Glutamatergic neuron (in vitro differentiated cells): ENCODE measurements around the gene UBN1. TPM values are rescaled to one million over a fixed set of nuclear protein-coding genes. Genes with fewer than 3 reads are reported as not detected.

ENCODE experiments used
- DNase-seq: peaks from one replicate; pipeline ENCODE4 v3.0.0; 2022
- H3K27ac Mint-ChIP-seq: one replicate; pipeline ENCODE4 v1.8.0; 2020; ENCODE audit warnings: mild to moderate bottlenecking, mixed read lengths, inconsistent platforms; ENCODE audit not compliant: unreplicated experiment
- H3K27me3 Mint-ChIP-seq: one replicate; pipeline ENCODE4 v1.8.0; 2020; ENCODE audit warnings: mild to moderate bottlenecking, moderate library complexity, mixed read lengths, inconsistent platforms; ENCODE audit not compliant: unreplicated experiment
- H3K36me3 Mint-ChIP-seq: one replicate; pipeline ENCODE4 v1.8.0; 2020; ENCODE audit warnings: mild to moderate bottlenecking, mixed read lengths, inconsistent platforms; ENCODE audit not compliant: unreplicated experiment
- H3K4me1 Mint-ChIP-seq: one replicate; pipeline ENCODE4 v1.8.0; 2020; ENCODE audit warnings: mild to moderate bottlenecking, low read depth, mixed read lengths, inconsistent platforms; ENCODE audit not compliant: unreplicated experiment
- H3K4me3 Mint-ChIP-seq: one replicate; pipeline ENCODE4 v1.8.0; 2020; ENCODE audit warnings: mild to moderate bottlenecking, mixed read lengths, inconsistent platforms; ENCODE audit not compliant: unreplicated experiment
- H3K9me3 Mint-ChIP-seq: one replicate; pipeline ENCODE4 v1.8.0; 2020; ENCODE audit warnings: mild to moderate bottlenecking, moderate library complexity, mixed read lengths, inconsistent platforms; ENCODE audit not compliant: unreplicated experiment
- total RNA-seq: library from RNA; stranded (reverse); fragmentation: NEBNext Ultra II Directional; extraction: Animal tissue kit (Norgen Biotek cat#: 25700); gene quantifications from one replicate; pipeline ENCODE4 v1.2.1, GENCODE V29; 2021; ENCODE audit not compliant: unreplicated experiment
- TF ChIP-seq, protein P1 (sequence below): fragments of 200-600 bp; sonication (generic); IDR thresholded peaks from one replicate; pipeline ENCODE4 v1.5.0; 2021; ENCODE audit not compliant: partially characterized antibody, unreplicated experiment

UBN1 gene
- total RNA-seq, 1 donor from 2014 or later = 34.3 TPM

GRCh38 chr16:4868026-4868425, 20.7 kb downstream of the UBN1 start:
- peaks cover 3% of the 10 kb centered on the region for H3K27me3 Mint-ChIP-seq
- no peaks in the 10 kb centered on the region for H3K36me3 Mint-ChIP-seq
- no peak overlapping the region for H3K27ac Mint-ChIP-seq
- no peak for DNase-seq
- peaks cover 11% of the 10 kb centered on the region for H3K4me1 Mint-ChIP-seq
- H3K9me3 Mint-ChIP-seq = peaks cover 8% of the 10 kb centered on the region
- H3K4me3 Mint-ChIP-seq = no peak overlapping the region
- TF ChIP-seq, protein P1, sequence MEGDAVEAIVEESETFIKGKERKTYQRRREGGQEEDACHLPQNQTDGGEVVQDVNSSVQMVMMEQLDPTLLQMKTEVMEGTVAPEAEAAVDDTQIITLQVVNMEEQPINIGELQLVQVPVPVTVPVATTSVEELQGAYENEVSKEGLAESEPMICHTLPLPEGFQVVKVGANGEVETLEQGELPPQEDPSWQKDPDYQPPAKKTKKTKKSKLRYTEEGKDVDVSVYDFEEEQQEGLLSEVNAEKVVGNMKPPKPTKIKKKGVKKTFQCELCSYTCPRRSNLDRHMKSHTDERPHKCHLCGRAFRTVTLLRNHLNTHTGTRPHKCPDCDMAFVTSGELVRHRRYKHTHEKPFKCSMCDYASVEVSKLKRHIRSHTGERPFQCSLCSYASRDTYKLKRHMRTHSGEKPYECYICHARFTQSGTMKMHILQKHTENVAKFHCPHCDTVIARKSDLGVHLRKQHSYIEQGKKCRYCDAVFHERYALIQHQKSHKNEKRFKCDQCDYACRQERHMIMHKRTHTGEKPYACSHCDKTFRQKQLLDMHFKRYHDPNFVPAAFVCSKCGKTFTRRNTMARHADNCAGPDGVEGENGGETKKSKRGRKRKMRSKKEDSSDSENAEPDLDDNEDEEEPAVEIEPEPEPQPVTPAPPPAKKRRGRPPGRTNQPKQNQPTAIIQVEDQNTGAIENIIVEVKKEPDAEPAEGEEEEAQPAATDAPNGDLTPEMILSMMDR = no peak

DNA sequence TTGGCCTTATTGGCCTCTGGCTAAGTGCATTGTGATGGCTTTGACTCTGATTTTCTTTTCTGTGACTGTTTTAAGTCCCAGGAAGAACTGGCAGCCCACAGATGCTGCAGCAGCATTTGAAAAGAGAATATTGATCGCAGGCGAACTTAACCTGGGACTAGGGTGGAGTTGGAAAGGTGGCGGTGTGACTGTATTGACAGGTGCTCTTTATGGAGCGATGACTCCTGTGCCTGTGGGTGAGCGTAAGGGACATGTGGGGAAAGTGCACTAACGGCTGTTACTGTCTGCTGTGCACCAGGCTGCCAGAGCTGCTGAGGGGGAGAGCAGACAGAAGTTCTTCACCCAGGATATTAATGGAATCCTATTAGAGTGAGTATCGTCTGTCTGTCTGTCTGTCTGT, 21.3 kb downstream of the UBN1 start:
- Mint-ChIP-seq H3K27ac (peak overlapping the region; percentile 16), H3K27me3 (peaks cover 3% of the 10 kb centered on the region), H3K4me1 (peaks cover 11% of the 10 kb centered on the region), H3K9me3 (peaks cover 8% of the 10 kb centered on the region), H3K36me3 (no peaks in the 10 kb centered on the region), H3K4me3 (no peak overlapping the region)
- no peak for DNase-seq
- TF ChIP-seq, protein P1 = no peak

- no peak for DNase-seq
- H3K36me3 Mint-ChIP-seq = no peaks in the 10 kb centered on the region
- peak overlapping the region; percentile 34 for H3K27ac Mint-ChIP-seq
- peaks cover 11% of the 10 kb centered on the region for H3K4me1 Mint-ChIP-seq
- H3K9me3 Mint-ChIP-seq = peaks cover 8% of the 10 kb centered on the region
- TF ChIP-seq, protein P1 = no peak
- no peak overlapping the region for H3K4me3 Mint-ChIP-seq
- H3K27me3 Mint-ChIP-seq = peaks cover 3% of the 10 kb centered on the region
Measured at GRCh38 chr16:4869147-4869805, 22.0 kb downstream of the UBN1 start.

DNA sequence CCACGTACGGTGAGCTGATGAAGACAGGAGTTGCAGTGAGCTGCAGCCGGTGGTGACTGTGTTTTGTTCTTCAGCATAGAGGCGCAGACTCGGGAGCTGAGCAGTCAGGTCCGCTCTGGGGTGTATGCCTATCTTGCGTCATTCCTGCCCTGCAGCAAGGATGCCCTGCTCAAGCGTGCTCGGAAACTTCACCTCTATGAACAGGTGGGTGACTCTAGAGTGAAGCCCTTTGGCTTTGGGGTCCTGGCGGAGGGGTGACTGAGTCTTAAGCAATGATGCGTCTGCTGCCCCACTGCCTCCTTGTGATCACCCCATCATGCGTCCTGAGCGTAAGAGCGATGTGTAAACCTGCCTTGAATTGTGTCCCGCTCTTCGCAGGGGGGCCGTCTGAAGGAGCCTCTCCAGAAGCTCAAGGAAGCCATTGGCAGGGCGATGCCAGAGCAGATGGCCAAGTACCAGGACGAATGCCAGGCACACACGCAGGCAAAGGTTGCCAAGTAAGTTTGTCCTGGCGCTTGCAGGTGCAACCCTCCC, 22.9 kb downstream of the UBN1 start:
- DNase-seq = no peak
- Mint-ChIP-seq H3K4me3 (no peak overlapping the region), H3K27me3 (peaks cover 3% of the 10 kb centered on the region), H3K9me3 (peaks cover 8% of the 10 kb centered on the region), H3K27ac (no peak overlapping the region), H3K36me3 (peaks cover 4% of the 10 kb centered on the region), H3K4me1 (peaks cover 11% of the 10 kb centered on the region)
- TF ChIP-seq, protein P1 = no peak

DNA sequence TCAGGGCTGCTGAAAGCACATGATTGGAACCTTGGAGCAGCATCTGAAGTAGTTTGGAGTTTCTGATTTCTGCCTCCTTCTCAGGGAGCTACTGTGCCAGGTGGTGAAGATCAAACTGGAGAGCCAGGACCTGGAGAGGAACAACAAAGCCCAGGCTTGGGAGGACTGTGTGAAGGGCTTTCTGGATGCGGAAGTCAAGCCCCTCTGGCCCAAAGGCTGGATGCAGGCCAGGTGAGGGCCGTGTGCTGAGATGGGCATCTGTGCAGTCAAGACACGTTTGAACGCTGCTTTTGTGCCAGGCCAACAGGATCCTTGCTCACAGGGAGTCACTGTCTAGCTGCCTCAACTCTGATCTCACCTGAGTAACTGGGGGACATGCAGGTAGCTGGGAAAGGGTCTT, 23.8 kb downstream of the UBN1 start:
- Mint-ChIP-seq H3K4me1 (peaks cover 11% of the 10 kb centered on the region), H3K36me3 (peaks cover 4% of the 10 kb centered on the region), H3K27me3 (peaks cover 3% of the 10 kb centered on the region), H3K4me3 (no peak overlapping the region), H3K27ac (no peak overlapping the region), H3K9me3 (peaks cover 8% of the 10 kb centered on the region)
- TF ChIP-seq, protein P1 = no peak
- no peak for DNase-seq
